SK-N-SH treated with all-trans-retinoic acid at 6 μM for 48 hours (cell line): ENCODE measurements around the gene RABGAP1.

ENCODE experiments used
- GLIS3 ChIP-seq: fragments of 250-450 bp; sonication (Bioruptor Pico); IDR thresholded peaks from 2 replicates; pipeline ENCODE4 v1.5.0; 2020; ENCODE audit warnings: mild to moderate bottlenecking, moderate library complexity
- RARB ChIP-seq: fragments of 250-450 bp; sonication (Bioruptor Pico); IDR thresholded peaks from 2 replicates; pipeline ENCODE4 v1.8.0; 2021; ENCODE audit warnings: mild to moderate bottlenecking, moderate library complexity
- SNAI2 ChIP-seq: fragments of 250-450 bp; sonication (Bioruptor Pico); IDR thresholded peaks from 2 replicates; pipeline ENCODE4 v1.5.0; 2020; ENCODE audit warnings: mild to moderate bottlenecking, moderate library complexity
- TCF4 ChIP-seq: fragments of 250-450 bp; sonication (Bioruptor Pico); IDR thresholded peaks from 2 replicates; pipeline ENCODE4 v1.8.0; 2021; ENCODE audit warnings: mild to moderate bottlenecking, moderate library complexity, borderline replicate concordance
- TOX ChIP-seq: fragments of 250-450 bp; sonication (Bioruptor Pico); IDR thresholded peaks from 2 replicates; pipeline ENCODE4 v1.8.0; 2021; ENCODE audit warnings: mild to moderate bottlenecking, moderate library complexity, borderline replicate concordance
- ZC3H10 ChIP-seq: fragments of 250-450 bp; sonication (Bioruptor Pico); IDR thresholded peaks from 2 replicates; pipeline ENCODE4 v1.5.1; 2021; ENCODE audit warnings: mild to moderate bottlenecking, moderate library complexity
- ZFP30 ChIP-seq: fragments of 450-650 bp; formaldehyde crosslinking; IDR thresholded peaks from 2 replicates; pipeline ENCODE4 v1.5.0; 2022; ENCODE audit warnings: mild to moderate bottlenecking, moderate library complexity
- ZNF565 ChIP-seq: fragments of 450-650 bp; formaldehyde crosslinking; conservative IDR thresholded peaks from 2 replicates; pipeline ENCODE4 v1.5.0; 2020; ENCODE audit warnings: low read depth, mild to moderate bottlenecking, moderate library complexity
- TF ChIP-seq, protein P1 (sequence below): fragments of 250-450 bp; sonication (Bioruptor Pico); IDR thresholded peaks from 2 replicates; pipeline ENCODE4 v1.8.0; 2020; ENCODE audit warnings: mild to moderate bottlenecking, moderate library complexity, borderline replicate concordance

DNA sequence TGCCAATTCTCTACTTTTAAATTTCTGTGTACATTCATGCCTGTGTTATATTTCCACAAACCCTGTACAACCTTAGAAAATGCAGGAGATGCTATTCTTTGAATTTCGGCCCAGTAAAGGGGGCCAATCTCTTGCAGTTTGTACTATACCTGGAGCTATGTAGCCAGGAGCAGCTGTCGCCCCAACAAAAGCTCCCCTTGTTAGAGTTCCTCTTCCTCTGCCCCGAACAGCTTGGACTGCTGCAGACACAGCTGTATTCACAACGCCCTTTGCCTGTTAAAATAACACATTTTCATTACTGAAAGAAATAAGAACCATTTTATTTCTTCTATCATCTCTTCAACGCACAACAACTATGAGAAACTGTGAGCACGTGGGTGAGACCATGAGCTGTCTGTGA is 191.9 kb downstream of the RABGAP1 start:
- TF ChIP-seq RARB (CRISPR knock-in tag): no peak
- TF ChIP-seq SNAI2: no peak
- no peak for TF ChIP-seq ZNF565 (CRISPR knock-in tag)
- no peak for TF ChIP-seq ZFP30
- no peak for TF ChIP-seq ZC3H10
- TF ChIP-seq TCF4: no peak
- TF ChIP-seq GLIS3 (CRISPR knock-in tag): no peak
- TF ChIP-seq, protein P1, sequence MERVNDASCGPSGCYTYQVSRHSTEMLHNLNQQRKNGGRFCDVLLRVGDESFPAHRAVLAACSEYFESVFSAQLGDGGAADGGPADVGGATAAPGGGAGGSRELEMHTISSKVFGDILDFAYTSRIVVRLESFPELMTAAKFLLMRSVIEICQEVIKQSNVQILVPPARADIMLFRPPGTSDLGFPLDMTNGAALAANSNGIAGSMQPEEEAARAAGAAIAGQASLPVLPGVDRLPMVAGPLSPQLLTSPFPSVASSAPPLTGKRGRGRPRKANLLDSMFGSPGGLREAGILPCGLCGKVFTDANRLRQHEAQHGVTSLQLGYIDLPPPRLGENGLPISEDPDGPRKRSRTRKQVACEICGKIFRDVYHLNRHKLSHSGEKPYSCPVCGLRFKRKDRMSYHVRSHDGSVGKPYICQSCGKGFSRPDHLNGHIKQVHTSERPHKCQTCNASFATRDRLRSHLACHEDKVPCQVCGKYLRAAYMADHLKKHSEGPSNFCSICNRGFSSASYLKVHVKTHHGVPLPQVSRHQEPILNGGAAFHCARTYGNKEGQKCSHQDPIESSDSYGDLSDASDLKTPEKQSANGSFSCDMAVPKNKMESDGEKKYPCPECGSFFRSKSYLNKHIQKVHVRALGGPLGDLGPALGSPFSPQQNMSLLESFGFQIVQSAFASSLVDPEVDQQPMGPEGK: no peak
- no peak for TF ChIP-seq TOX (CRISPR knock-in tag)
